NOMO-1 treated with dmso at 0.1 percent for 144 hours (cell line): Measurements from ENCODE around the gene TMEM80.
A peak's percentile ranks its signal among the peaks of the same experiment; 100 is the strongest.

ENCODE experiments used
- DNase-seq: peaks from one replicate; lab custom pipeline; 2025; ENCODE audit not compliant: unreplicated experiment; lab: John Stamatoyannopoulos, UW

The TMEM80 gene

GRCh38 chr11:742571-743201 is 47.1 kb downstream of the TMEM80 start:
- no peak for DNase-seq

- no peak for DNase-seq
These were observed 49.8 kb downstream of the TMEM80 start for GRCh38 chr11:745428-745827.

GRCh38 chr11:746289-747157 is 50.9 kb downstream of the TMEM80 start:
- DNase-seq: no peak

GRCh38 chr11:747158-748006 is 51.8 kb downstream of the TMEM80 start, which contains the start of gene TALDO1:
Gene TALDO1, plus strand, starts transcription at chr11:747464. Its CDS starts 18 bp downstream, at chr11:747482.
- DNase-seq: peak; percentile 88

- DNase-seq: no peak
These were observed 52.4 kb downstream of the TMEM80 start for GRCh38 chr11:748007-748359.

GRCh38 chr11:749731-750130 is 54.1 kb downstream of the TMEM80 start:
- DNase-seq: no peak
